ENCODE results near the gene RNF41.
"Not testable (repeated sequence)": the region's sequence is repeated elsewhere in the genome, so short reads cannot be mapped to it uniquely, and the experiment has no call there.

- TF ChIP-seq POLR2A (IDR thresholded peaks at IDR 0.05); CTCF (IDR thresholded peaks at IDR 0.05); POLR2AphosphoS5 (IDR thresholded peaks at IDR 0.05; ENCODE audit: insufficient read depth in 1 of 2, low read depth in 1 of 2): not testable (repeated sequence)
These were observed 65.1 kb downstream of the RNF41 start for GRCh38 chr12:56156464-56157200.

Data from vagina (tissue), 2 donors.